ENCODE measurements around the gene ZMIZ2.

GRCh38 chr7:44772440-44772839, 23.8 kb downstream of the ZMIZ2 start:
- TF ChIP-seq CTCF (IDR thresholded peaks at IDR 0.05) = no peak
- no peak for TF ChIP-seq POLR2A (IDR thresholded peaks at IDR 0.05; ENCODE audit: low read depth)
- no peak for TF ChIP-seq POLR2AphosphoS5 (IDR thresholded peaks at IDR 0.05)

Measured in esophagus muscularis mucosa (tissue), 3 donors.